HepG2 (cell line): ENCODE results near the gene DUS3L. TPM values are rescaled to one million over a fixed set of nuclear protein-coding genes. Genes with fewer than 3 reads are reported as not detected.

Experiments
- GABPA ChIP-seq, 2 experiments: IDR thresholded peaks; 2 replicates each; pipeline ENCODE4 v1.6.1; 2011 to 2016; ENCODE audit warnings: low read depth in 2 of 2, low read length in 1 of 2, missing biosample characterization in 1 of 2, missing genetic modification characterization in 1 of 2
- KDM2A ChIP-seq: sonication (generic); formaldehyde crosslinking; IDR thresholded peaks from 2 replicates; pipeline ENCODE4 v1.4.0; 2020; ENCODE audit warnings: low read depth, missing genetic modification reagents, borderline replicate concordance
- LCORL ChIP-seq, 2 experiments: fragments of 450-650 bp in 1 of 2; sonication (generic) in 1 of 2; formaldehyde crosslinking in 1 of 2; IDR thresholded peaks; 2 replicates each; pipeline versions ENCODE4 v1.5.0 to v1.6.1; 2017 to 2020; ENCODE audit warnings: antibody characterized with exemption in 1 of 2, missing genetic modification reagents in 1 of 2
- MBD4 ChIP-seq: IDR thresholded peaks from 2 replicates; pipeline ENCODE4 v1.6.1; 2012; ENCODE audit warnings: low read length, inconsistent platforms, borderline replicate concordance
- MTA1 ChIP-seq: sonication (generic); formaldehyde crosslinking; IDR thresholded peaks from 2 replicates; pipeline ENCODE4 v1.4.0; 2020; ENCODE audit warnings: missing genetic modification reagents, mild to moderate bottlenecking, borderline replicate concordance
- NR2F6 ChIP-seq, 2 experiments: IDR thresholded peaks; 2 replicates each; pipeline ENCODE4 v1.6.1; 2016; ENCODE audit warnings: antibody characterized with exemption in 1 of 2, mild to moderate bottlenecking in 1 of 2
- POLR2G ChIP-seq: fragments of 200-400 bp; formaldehyde crosslinking; IDR thresholded peaks from 2 replicates; pipeline ENCODE4 v1.6.1; 2018; ENCODE audit warnings: mild to moderate bottlenecking, low read depth, low read length, moderate library complexity
- PRMT3 ChIP-seq: sonication (generic); formaldehyde crosslinking; IDR thresholded peaks from 2 replicates; pipeline ENCODE4 v1.8.1; 2022; ENCODE audit warnings: low read depth, mild to moderate bottlenecking, moderate library complexity, missing genetic modification reagents, borderline replicate concordance
- PRPF4 ChIP-seq: fragments of 200-400 bp; formaldehyde crosslinking; IDR thresholded peaks from 2 replicates; pipeline ENCODE4 v1.6.1; 2016; ENCODE audit warnings: low read length, low read depth; ENCODE audit not compliant: poor library complexity, severe bottlenecking
- PTBP1 ChIP-seq: fragments of 200-400 bp; formaldehyde crosslinking; IDR thresholded peaks from 2 replicates; pipeline ENCODE4 v1.6.1; 2018; ENCODE audit warnings: low read length, low read depth; ENCODE audit not compliant: poor library complexity, severe bottlenecking
- RBFOX2 ChIP-seq: fragments of 200-400 bp; formaldehyde crosslinking; IDR thresholded peaks from 2 replicates; pipeline ENCODE4 v1.6.1; 2017; ENCODE audit warnings: low read depth, mild to moderate bottlenecking, low read length
- RBM22 ChIP-seq: fragments of 200-400 bp; formaldehyde crosslinking; optimal IDR thresholded peaks from 2 replicates; pipeline ENCODE3; 2017; ENCODE audit warnings: mild to moderate bottlenecking, low read length, moderate library complexity
- U2AF1 ChIP-seq: fragments of 200-400 bp; formaldehyde crosslinking; optimal IDR thresholded peaks from 2 replicates; pipeline ENCODE3; 2017; ENCODE audit warnings: mild to moderate bottlenecking, low read depth, low read length
- ZEB1 ChIP-seq: IDR thresholded peaks from 2 replicates; pipeline ENCODE4 v1.6.1; 2012; ENCODE audit warnings: mild to moderate bottlenecking, low read depth, inconsistent platforms; ENCODE audit not compliant: insufficient replicate concordance
- ZSCAN30 ChIP-seq: sonication (generic); formaldehyde crosslinking; IDR thresholded peaks from 2 replicates; pipeline ENCODE4 v1.5.0; 2020; ENCODE audit warnings: mild to moderate bottlenecking, missing genetic modification reagents
- polyA plus RNA-seq, 8 experiments: library from polyadenylated mRNA; depleted of rRNA in 3 of 8; stranded (reverse) in 7 of 8; unstranded in 1 of 8; fragments of >200 nt; fragmentation: Illumina TruSeq in 4 of 8; extraction: Trizol in 4 of 8; gene quantifications; 2 replicates each; pipeline versions ENCODE4 v1.2.1 to v1.2.3, GENCODE V29; 2011 to 2016; ENCODE audit warnings: low read depth in 4 of 8, missing spikeins in 1 of 8, mixed read lengths in 1 of 8; ENCODE audit not compliant: insufficient read depth in 1 of 8
- total RNA-seq, 5 experiments: library from RNA; depleted of rRNA; stranded (reverse); fragments of >200 nt; fragmentation: Illumina TruSeq; extraction: Trizol; gene quantifications; 2 replicates each; pipeline ENCODE4 v1.2.3, GENCODE V29; 2016; ENCODE audit warnings: low read depth in 1 of 5
- TF ChIP-seq, protein P1 (sequence below): sonication (generic); formaldehyde crosslinking; IDR thresholded peaks from 2 replicates; pipeline ENCODE4 v1.5.0; 2020; ENCODE audit warnings: missing genetic modification reagents, mild to moderate bottlenecking, borderline replicate concordance
- TF ChIP-seq, protein P2 (sequence below): sonication (generic); formaldehyde crosslinking; IDR thresholded peaks from 2 replicates; pipeline ENCODE4 v1.5.0; 2020; ENCODE audit warnings: mild to moderate bottlenecking, missing genetic modification reagents
- TF ChIP-seq, protein P3 (sequence below), 2 experiments: sonication (generic) in 1 of 2; formaldehyde crosslinking in 1 of 2; IDR thresholded peaks; 2 replicates each; pipeline versions ENCODE4 v1.4.0 to v1.6.1; 2016 to 2020; ENCODE audit warnings: borderline replicate concordance in 1 of 2, low read depth in 1 of 2, mild to moderate bottlenecking in 1 of 2, missing genetic modification reagents in 1 of 2

DUS3L gene
- total and polyA plus RNA-seq, 2 of the 13 experiments (the other 11 are each of a cell fraction or from before 2014, with no cell fraction given) = 13.3 to 25.1 TPM

- TF ChIP-seq, protein P1, sequence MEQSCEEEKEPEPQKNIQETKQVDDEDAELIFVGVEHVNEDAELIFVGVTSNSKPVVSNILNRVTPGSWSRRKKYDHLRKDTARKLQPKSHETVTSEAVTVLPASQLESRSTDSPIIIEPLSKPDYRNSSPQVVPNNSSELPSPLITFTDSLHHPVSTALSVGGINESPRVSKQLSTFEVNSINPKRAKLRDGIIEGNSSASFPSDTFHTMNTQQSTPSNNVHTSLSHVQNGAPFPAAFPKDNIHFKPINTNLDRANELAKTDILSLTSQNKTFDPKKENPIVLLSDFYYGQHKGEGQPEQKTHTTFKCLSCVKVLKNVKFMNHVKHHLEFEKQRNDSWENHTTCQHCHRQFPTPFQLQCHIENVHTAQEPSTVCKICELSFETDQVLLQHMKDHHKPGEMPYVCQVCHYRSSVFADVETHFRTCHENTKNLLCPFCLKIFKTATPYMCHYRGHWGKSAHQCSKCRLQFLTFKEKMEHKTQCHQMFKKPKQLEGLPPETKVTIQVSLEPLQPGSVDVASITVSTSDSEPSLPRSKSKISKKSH (CRISPR knock-in tag) = peak; percentile 2; the same call in 1 of the 2 replicates
- peak; percentile 68 for TF ChIP-seq RBFOX2
- TF ChIP-seq U2AF1 = no peak
- no peak for TF ChIP-seq NR2F6 (IDR thresholded peaks at IDR 0.05)
- TF ChIP-seq NR2F6 (CRISPR knock-in tag; IDR thresholded peaks at IDR 0.05) = no peak
- TF ChIP-seq PRPF4 = peak; percentile 18
- peak; percentile 57 for TF ChIP-seq RBM22
- peak; percentile 37 for TF ChIP-seq PTBP1
- no peak; the same call in 1 of the 2 replicates for TF ChIP-seq MBD4
- 0 out of 2 replicates have a peak, but pooled peaks have one; percentile 6 for TF ChIP-seq MTA1
- no peak for TF ChIP-seq GABPA (IDR thresholded peaks at IDR 0.05; ENCODE audit: low read depth, low read length)
- 0 out of 2 replicates have a peak, but pooled peaks have one; percentile 39 for TF ChIP-seq GABPA (CRISPR knock-in tag; IDR thresholded peaks at IDR 0.05; ENCODE audit: low read depth)
- 0 out of 2 replicates have a peak, but pooled peaks have one; percentile 5 for TF ChIP-seq PRMT3 (CRISPR knock-in tag)
- TF ChIP-seq KDM2A (CRISPR knock-in tag) = no peak
- peak; percentile 8 for TF ChIP-seq ZEB1
- TF ChIP-seq, protein P2, sequence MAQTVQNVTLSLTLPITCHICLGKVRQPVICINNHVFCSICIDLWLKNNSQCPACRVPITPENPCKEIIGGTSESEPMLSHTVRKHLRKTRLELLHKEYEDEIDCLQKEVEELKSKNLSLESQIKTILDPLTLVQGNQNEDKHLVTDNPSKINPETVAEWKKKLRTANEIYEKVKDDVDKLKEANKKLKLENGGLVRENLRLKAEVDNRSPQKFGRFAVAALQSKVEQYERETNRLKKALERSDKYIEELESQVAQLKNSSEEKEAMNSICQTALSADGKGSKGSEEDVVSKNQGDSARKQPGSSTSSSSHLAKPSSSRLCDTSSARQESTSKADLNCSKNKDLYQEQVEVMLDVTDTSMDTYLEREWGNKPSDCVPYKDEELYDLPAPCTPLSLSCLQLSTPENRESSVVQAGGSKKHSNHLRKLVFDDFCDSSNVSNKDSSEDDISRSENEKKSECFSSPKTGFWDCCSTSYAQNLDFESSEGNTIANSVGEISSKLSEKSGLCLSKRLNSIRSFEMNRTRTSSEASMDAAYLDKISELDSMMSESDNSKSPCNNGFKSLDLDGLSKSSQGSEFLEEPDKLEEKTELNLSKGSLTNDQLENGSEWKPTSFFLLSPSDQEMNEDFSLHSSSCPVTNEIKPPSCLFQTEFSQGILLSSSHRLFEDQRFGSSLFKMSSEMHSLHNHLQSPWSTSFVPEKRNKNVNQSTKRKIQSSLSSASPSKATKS (CRISPR knock-in tag) = 0 out of 2 replicates have a peak, but pooled peaks have one; percentile 58
- TF ChIP-seq ZSCAN30 (CRISPR knock-in tag) = 0 out of 2 replicates have a peak, but pooled peaks have one; percentile 52
- peak; percentile 27 for TF ChIP-seq POLR2G
- no peak for TF ChIP-seq LCORL (IDR thresholded peaks at IDR 0.05)
- no peak for TF ChIP-seq LCORL (CRISPR knock-in tag; IDR thresholded peaks at IDR 0.05)
- TF ChIP-seq, protein P3, sequence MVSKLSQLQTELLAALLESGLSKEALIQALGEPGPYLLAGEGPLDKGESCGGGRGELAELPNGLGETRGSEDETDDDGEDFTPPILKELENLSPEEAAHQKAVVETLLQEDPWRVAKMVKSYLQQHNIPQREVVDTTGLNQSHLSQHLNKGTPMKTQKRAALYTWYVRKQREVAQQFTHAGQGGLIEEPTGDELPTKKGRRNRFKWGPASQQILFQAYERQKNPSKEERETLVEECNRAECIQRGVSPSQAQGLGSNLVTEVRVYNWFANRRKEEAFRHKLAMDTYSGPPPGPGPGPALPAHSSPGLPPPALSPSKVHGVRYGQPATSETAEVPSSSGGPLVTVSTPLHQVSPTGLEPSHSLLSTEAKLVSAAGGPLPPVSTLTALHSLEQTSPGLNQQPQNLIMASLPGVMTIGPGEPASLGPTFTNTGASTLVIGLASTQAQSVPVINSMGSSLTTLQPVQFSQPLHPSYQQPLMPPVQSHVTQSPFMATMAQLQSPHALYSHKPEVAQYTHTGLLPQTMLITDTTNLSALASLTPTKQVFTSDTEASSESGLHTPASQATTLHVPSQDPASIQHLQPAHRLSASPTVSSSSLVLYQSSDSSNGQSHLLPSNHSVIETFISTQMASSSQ (IDR thresholded peaks at IDR 0.05; ENCODE audit: low read depth) = no peak
- TF ChIP-seq, protein P3 (CRISPR knock-in tag; IDR thresholded peaks at IDR 0.05; ENCODE audit: borderline replicate concordance) = no peak
Observed at GRCh38 chr19:5828661-5829566, 38.0 kb upstream of the DUS3L start (continued).
